AG09309 (cell line): ENCODE data around the gene KCNJ5.

Experiments
- DNase-seq: peaks from one replicate; pipeline ENCODE4 v3.0.0-alpha.2; 2010; ENCODE audit warnings: low read depth
- H3K4me3 ChIP-seq: 2 replicates; pipeline ENCODE4 v1.5.1; 2011; ENCODE audit warnings: mild to moderate bottlenecking, low read depth, low read length, moderate library complexity; ENCODE audit not compliant: control insufficient read depth
- TF ChIP-seq, protein P1 (sequence below): IDR thresholded peaks from 2 replicates; pipeline ENCODE4 v1.5.1; 2011; ENCODE audit warnings: mild to moderate bottlenecking, low read depth, low read length, inconsistent platforms; ENCODE audit not compliant: insufficient read depth, control insufficient read depth; ENCODE audit errors: missing control alignments

Gene KCNJ5

DNA sequence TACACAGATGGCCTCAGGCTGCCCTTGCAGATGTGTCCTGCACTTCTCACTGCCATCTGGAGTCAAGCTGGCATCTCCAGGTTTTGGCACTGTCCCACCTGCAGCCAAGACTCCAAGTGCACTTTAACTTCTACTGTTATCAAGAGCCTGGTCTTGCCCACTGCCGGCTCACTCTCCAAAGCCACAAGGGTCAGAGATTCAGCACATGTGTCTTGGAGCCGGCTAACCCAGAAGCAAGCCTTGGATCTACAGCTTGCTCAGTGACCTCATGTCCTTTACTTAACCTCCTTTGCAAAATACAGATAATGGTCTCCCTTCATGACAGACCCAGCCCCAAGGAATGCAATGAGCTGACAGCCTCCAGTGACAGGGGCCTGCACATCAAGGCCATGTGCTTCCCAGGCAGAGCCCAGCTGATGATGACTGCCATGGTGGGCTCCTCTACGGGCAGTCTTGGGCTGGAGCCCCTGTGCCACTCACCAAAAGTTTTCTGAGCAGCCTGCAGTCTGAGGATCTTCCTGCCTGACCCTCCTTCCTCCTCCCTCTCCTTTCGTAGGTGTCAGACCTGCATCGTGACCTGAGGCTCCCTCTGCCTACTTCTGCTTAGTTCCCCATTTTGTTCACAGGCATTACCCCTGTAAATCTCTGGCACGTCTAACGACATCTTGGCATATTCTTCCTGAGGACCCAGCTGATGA lies 42.5 kb downstream of the KCNJ5 start:
- no peak for DNase-seq
- H3K4me3 ChIP-seq = no peak overlapping the region
- TF ChIP-seq, protein P1, sequence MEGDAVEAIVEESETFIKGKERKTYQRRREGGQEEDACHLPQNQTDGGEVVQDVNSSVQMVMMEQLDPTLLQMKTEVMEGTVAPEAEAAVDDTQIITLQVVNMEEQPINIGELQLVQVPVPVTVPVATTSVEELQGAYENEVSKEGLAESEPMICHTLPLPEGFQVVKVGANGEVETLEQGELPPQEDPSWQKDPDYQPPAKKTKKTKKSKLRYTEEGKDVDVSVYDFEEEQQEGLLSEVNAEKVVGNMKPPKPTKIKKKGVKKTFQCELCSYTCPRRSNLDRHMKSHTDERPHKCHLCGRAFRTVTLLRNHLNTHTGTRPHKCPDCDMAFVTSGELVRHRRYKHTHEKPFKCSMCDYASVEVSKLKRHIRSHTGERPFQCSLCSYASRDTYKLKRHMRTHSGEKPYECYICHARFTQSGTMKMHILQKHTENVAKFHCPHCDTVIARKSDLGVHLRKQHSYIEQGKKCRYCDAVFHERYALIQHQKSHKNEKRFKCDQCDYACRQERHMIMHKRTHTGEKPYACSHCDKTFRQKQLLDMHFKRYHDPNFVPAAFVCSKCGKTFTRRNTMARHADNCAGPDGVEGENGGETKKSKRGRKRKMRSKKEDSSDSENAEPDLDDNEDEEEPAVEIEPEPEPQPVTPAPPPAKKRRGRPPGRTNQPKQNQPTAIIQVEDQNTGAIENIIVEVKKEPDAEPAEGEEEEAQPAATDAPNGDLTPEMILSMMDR = no peak

DNA sequence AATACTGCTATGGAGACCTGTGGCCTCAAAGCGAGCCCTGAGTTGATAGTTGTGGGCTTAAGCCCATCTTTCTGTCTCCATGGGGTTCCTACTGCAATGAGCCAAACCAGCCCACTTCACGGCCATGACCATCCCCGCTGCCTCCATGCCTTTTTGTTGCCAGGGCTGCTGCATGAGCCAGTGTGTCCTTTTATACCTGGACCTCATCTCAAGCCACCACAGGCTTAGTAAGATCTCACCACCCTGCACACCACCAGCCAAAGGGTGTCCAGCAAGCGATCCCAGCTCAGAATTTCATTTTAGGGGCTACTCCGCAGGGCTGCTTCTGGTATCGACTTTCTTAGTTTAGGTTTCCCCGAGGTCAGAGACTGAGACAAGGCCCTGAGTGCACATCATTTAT lies 43.2 kb downstream of the KCNJ5 start:
- H3K4me3 ChIP-seq = no peak overlapping the region
- DNase-seq = no peak
- TF ChIP-seq, protein P1 = no peak

DNA sequence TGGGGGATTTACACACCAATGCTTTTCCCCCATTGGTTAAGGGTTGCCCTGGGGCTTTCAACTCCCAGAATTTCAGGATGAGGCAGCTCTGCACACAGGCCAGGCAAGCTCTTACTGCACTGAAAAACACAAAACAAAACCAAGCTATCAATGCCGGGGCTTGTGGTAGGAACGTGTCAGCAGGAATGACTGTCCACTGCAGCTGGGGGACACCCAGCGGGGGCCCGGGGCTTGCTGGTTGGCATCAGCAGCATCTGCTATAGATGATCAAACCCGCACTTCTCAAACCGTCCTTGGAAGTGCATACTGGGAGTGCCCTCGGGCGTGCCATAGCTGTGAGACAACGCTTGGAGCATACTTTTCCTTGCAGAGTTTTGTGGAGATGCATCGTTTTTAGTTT lies 43.8 kb downstream of the KCNJ5 start:
- H3K4me3 ChIP-seq = no peak overlapping the region
- TF ChIP-seq, protein P1 = no peak

DNA sequence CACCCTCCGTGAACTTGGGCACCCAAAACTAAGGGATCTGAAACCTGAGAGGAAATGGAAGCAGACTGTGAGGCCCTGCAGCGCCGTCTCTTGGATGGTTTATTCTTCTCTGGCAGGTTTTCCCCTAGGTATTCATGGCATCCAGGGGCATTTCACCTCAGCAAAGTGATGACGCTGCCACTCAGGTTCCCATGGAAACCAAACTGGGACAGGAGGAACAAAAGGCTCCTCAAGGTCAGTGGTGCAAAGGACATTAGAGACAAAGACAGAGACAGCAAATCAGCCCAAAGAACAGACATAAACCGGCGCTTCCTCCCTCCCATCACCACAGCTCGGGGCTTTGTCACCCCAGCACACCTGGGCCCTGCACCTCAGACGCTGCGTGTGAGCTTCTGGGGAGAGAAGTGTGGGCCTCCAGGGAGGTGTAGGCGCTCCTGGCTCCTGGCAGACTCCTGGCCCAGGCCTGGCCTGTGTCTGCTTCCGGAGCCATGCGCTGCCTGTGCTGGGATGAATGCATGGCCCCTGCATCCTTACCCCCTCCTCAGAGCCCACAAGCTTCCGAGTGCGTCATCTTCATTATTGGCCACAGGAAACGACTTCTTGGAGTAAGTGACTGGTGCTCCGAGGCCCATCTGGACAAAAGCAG lies 45.6 kb downstream of the KCNJ5 start:
- no peak for DNase-seq
- TF ChIP-seq, protein P1 = no peak
- H3K4me3 ChIP-seq = no peak overlapping the region

More for the DNA sequence above, 43.8 kb downstream of the KCNJ5 start:
- no peak for DNase-seq

DNA sequence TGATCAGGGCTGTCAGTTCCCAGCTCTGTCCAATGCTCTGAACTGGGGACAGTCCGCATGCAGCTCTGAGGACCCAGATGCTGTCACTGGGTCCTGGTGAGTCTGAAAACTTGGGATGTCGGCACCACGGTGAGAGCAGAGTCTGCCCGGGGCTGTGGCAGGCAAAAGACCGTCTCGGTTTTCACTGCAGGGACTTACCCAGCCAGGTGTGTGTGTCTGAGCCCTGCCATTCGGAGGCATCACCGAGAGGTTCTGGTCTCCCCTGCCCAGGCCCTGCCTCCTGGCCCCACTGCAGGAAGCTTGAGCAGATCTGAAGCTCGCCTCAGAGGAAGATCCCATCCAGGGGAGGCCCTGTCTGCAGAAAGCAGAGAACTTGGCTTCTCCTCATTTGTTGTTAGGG lies 46.3 kb downstream of the KCNJ5 start:
- DNase-seq = no peak
- H3K4me3 ChIP-seq = no peak overlapping the region
- TF ChIP-seq, protein P1 = no peak

DNA sequence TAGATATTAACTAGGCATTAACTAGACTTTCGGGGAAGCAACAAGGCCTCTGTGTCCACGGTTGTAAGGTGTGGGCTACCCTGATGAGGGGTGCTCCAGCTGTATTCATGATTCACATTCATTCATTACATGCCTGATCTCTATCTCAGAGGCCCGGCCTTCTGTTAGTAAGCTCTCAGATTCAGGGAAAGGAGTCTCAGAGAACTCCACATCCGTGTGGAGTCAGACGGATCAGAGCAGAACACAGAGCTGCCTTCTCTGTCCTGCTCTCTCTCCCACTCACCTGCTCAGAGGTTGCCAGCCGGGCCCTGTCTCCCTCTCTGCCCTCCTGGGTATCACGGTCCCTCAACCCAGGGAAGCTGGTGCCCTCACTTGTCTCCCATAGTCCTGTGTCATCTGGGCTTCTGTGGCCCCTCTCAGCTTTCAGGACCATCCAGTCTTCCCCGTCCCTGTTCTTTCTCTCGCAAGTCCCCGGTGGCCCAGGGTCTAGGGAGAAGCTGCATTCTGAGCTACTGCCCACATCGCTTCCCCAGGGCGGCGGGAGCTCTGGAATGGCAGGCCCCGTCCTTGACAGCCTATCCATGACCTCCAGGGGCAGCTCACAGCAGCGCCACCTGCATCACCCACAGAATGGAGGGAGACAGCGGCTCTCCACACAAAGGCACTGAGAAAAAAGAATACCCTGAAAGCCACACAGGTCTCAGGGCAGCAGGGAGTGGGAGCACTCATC lies 47.2 kb downstream of the KCNJ5 start:
- no peak for DNase-seq
- TF ChIP-seq, protein P1 = no peak
- H3K4me3 ChIP-seq = no peak overlapping the region
